NOMO-1 treated with DMSO at 0.1 percent for 48 hours (cell line): ENCODE measurements around the gene GIT1.
A peak's percentile ranks its signal among the peaks of the same experiment; 100 is the strongest.

Experiments used
- DNase-seq: peaks from one replicate; lab custom pipeline; 2025; ENCODE audit not compliant: unreplicated experiment; lab: John Stamatoyannopoulos, UW

The GIT1 gene

GRCh38 chr17:29589524-29590410, at the start of gene GIT1:
GIT1 (minus strand) TSS chr17:29589648; CDS start chr17:29589378, 270 bp downstream.
- DNase-seq = peak; percentile 67

- DNase-seq = no peak
Measured at GRCh38 chr17:29633886-29634285, 44.4 kb upstream of the GIT1 start.

GRCh38 chr17:29630630-29631193, 41.3 kb upstream of the GIT1 start:
- no peak for DNase-seq

- no peak for DNase-seq
Measured at GRCh38 chr17:29629839-29630238, 40.4 kb upstream of the GIT1 start.

- no peak for DNase-seq
Measured at GRCh38 chr17:29628644-29629043, 39.2 kb upstream of the GIT1 start.

- DNase-seq = no peak
Measured at GRCh38 chr17:29627951-29628350, 38.5 kb upstream of the GIT1 start.

GRCh38 chr17:29625037-29625750, 35.7 kb upstream of the GIT1 start:
- no peak for DNase-seq

GRCh38 chr17:29624586-29624985, 35.1 kb upstream of the GIT1 start:
- DNase-seq = no peak

GRCh38 chr17:29623283-29623647, 33.8 kb upstream of the GIT1 start:
- no peak for DNase-seq

- DNase-seq = peak; percentile 7
Measured at GRCh38 chr17:29622337-29623282, 33.2 kb upstream of the GIT1 start, which contains the start of gene CORO6. CORO6 (minus strand) TSS chr17:29622912; CDS start chr17:29621421, 1,491 bp downstream.

- no peak for DNase-seq
Measured at GRCh38 chr17:29621751-29622194, 32.3 kb upstream of the GIT1 start.

GRCh38 chr17:29620779-29621500, 31.5 kb upstream of the GIT1 start:
- no peak for DNase-seq

- DNase-seq = no peak
Measured at GRCh38 chr17:29620271-29620670, 30.8 kb upstream of the GIT1 start.

GRCh38 chr17:29619251-29619650, 29.8 kb upstream of the GIT1 start:
- peak; percentile 8 for DNase-seq

- no peak for DNase-seq
Measured at GRCh38 chr17:29618272-29619065, 29.0 kb upstream of the GIT1 start.

GRCh38 chr17:29617481-29618271, 28.2 kb upstream of the GIT1 start:
- DNase-seq = peak; percentile 80

GRCh38 chr17:29617125-29617480, 27.7 kb upstream of the GIT1 start:
- DNase-seq = peak; percentile 82

- DNase-seq = no peak
Measured at GRCh38 chr17:29616300-29617048, 27.0 kb upstream of the GIT1 start.
